ENCODE data around the gene HS3ST6. TPM values are rescaled to one million over a fixed set of nuclear protein-coding genes. Genes with fewer than 3 reads are reported as not detected.
"Not testable (repeated sequence)": the region's sequence is repeated elsewhere in the genome, so short reads cannot be mapped to it uniquely, and the experiment has no call there.

HS3ST6 gene
- total RNA-seq, 1 donor from 2014 or later: not detected

GRCh38 chr16:1903220-1903574 lies 15.0 kb downstream of the HS3ST6 start:
- no peak for DNase-seq (ENCODE audit: low read depth)
- TF ChIP-seq, protein P1, sequence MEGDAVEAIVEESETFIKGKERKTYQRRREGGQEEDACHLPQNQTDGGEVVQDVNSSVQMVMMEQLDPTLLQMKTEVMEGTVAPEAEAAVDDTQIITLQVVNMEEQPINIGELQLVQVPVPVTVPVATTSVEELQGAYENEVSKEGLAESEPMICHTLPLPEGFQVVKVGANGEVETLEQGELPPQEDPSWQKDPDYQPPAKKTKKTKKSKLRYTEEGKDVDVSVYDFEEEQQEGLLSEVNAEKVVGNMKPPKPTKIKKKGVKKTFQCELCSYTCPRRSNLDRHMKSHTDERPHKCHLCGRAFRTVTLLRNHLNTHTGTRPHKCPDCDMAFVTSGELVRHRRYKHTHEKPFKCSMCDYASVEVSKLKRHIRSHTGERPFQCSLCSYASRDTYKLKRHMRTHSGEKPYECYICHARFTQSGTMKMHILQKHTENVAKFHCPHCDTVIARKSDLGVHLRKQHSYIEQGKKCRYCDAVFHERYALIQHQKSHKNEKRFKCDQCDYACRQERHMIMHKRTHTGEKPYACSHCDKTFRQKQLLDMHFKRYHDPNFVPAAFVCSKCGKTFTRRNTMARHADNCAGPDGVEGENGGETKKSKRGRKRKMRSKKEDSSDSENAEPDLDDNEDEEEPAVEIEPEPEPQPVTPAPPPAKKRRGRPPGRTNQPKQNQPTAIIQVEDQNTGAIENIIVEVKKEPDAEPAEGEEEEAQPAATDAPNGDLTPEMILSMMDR (conservative IDR thresholded peaks at IDR 0.05; ENCODE audit: low read depth, low read length): no peak
- H3K4me3 ChIP-seq (ENCODE audit: low read depth, low read length): no peak overlapping the region

DNA sequence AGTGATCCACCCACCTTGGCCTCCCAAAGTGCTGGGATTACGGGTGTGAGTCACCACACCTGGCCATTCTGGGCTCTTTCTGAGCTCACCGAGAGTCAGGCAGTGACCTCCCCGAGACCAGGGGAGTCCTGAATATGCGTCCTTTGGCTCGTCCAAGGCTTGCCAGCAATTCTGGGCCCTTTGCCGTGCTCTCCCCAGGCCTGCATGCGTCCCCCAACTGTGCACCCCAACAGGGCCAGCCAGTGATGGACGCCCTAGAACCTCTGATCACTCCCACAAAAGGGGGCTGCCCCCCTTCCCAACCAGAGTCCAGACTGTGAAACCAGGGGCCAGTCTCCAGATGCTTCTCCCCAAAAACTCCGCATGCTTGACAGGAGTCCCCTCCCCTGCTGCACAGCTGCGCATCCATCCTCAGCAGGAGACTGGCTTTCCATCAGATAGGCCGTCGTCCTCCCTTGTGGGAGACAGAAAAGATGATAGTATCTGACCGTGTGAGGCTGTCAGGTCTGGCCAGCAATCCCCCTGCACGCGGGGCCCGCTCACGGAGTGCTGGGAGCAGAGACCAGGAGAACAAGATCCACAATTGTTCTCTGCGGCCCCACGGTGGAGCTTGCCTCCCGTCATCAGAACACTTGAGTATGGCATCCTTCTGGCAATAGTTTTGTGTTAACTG lies 15.5 kb downstream of the HS3ST6 start:
- no peak for DNase-seq (ENCODE audit: low read depth)
- TF ChIP-seq, protein P1 (conservative IDR thresholded peaks at IDR 0.05; ENCODE audit: low read depth, low read length): no peak
- no peak overlapping the region for H3K4me3 ChIP-seq (ENCODE audit: low read depth, low read length)

- TF ChIP-seq, protein P1 (conservative IDR thresholded peaks at IDR 0.05; ENCODE audit: low read depth, low read length): no peak
- no peak for DNase-seq (ENCODE audit: low read depth)
- no peak overlapping the region for H3K4me3 ChIP-seq (ENCODE audit: low read depth, low read length)
Observed at GRCh38 chr16:1900452-1900774, 17.8 kb downstream of the HS3ST6 start.

- TF ChIP-seq, protein P1 (conservative IDR thresholded peaks at IDR 0.05; ENCODE audit: low read depth, low read length): no peak
- no peak overlapping the region for H3K4me3 ChIP-seq (ENCODE audit: low read depth, low read length)
- DNase-seq (ENCODE audit: low read depth): no peak
Observed at GRCh38 chr16:1899641-1900451, 18.4 kb downstream of the HS3ST6 start.

DNA sequence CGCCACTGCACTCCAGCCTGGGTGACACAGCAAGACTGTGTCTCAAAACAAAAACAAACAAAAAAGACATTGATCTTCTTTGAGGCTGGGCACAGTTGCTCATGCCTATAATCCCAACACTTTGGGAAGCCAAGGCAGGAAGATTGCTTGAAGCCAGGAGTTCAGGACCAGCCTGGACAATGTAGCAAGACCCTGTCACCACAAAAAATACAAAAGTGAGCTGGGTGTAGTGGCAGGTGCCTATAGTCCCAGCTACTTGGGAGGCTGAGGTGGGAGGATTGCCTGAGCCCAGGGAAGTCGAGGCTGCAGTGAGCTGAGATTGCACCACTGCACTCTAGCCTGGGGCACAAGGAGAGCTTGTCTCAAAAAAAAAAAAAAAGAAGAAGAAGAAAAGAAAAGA lies 20.5 kb downstream of the HS3ST6 start:
- not testable (repeated sequence) for DNase-seq (ENCODE audit: low read depth); H3K4me3 ChIP-seq (ENCODE audit: low read depth, low read length)

DNA sequence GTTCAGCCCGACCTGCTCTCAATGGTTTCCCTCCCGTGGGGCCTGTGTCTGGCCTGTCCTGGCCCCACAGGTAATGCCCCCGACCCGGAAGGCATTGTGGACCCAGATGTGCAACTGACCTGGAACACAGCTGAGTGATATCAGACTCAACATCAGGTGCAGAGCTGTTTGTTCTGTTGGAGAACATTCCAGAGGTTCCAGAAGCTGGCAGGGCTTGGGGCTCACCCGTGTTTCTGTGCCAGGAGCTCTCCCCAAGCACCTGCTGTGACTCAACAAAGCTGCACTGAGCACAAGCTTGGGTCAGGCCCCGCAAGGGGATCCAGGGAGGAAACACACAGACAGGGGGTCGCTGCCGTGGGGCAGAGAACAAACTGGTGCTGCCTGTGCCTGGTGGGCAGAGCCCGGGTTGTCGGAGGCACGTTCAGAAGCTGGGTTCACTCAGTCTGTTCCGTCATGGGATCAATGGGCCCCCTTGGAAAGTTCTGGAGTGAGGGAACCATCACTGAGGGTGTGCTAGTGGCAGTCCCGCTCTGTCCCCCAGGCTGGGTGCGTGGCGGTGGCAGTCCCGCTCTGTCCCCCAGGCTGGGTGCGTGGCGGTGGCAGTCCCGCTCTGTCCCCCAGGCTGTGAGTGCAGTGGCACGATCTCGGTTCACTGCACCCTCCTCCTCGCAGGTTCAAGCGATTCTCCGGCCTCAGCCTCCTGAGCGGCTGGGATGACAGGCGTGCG lies 22.1 kb downstream of the HS3ST6 start:
- no peak overlapping the region for H3K4me3 ChIP-seq (ENCODE audit: low read depth, low read length)
- TF ChIP-seq, protein P1 (conservative IDR thresholded peaks at IDR 0.05; ENCODE audit: low read depth, low read length): no peak
- DNase-seq (ENCODE audit: low read depth): no peak

DNA sequence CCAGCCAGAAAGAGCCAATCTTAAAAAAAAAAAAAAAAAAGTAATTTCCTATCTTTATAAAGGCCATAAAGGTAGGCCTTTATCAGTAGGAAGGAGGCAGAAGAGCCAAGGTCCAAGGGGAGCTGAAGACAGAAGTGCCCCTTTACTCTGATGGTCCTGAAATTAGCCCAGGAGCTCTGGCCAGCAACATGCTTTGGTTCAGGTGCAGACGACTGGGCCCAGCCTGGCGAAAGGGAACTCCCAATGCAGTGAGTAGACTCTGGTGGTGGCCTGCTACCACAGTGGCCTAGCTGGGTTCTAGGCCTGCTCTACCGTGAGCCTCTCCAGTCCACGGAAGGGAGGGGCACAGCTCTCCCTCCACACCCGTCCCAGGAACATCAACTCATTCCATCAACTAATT lies 23.1 kb downstream of the HS3ST6 start:
- no peak for DNase-seq (ENCODE audit: low read depth)
- TF ChIP-seq, protein P1 (conservative IDR thresholded peaks at IDR 0.05; ENCODE audit: low read depth, low read length): no peak
- no peak overlapping the region for H3K4me3 ChIP-seq (ENCODE audit: low read depth, low read length)
